ENCODE measurements around the gene KRTAP4-16. TPM values are rescaled to one million over a fixed set of nuclear protein-coding genes. Genes with fewer than 3 reads are reported as not detected.

Gene KRTAP4-16
- total RNA-seq, 6 experiments from 2014 or later = not detected

- no peak for DNase-seq
- ATAC-seq = no peak
- intact Hi-C loops (cut with DNase I) = no loop called here
- no peaks in the 10 kb centered on the region for H3K27me3 ChIP-seq
- no peaks in the 10 kb centered on the region for H3K9me3 ChIP-seq
- H3K4me3 ChIP-seq = no peak overlapping the region
- no peaks in the 10 kb centered on the region for H3K36me3 ChIP-seq
- TF ChIP-seq POLR2A (IDR thresholded peaks at IDR 0.05) (no peak), CTCF (IDR thresholded peaks at IDR 0.05) (no peak)
- no peak overlapping the region for H3K27ac ChIP-seq
- no peaks in the 10 kb centered on the region for H3K4me1 ChIP-seq
Measured at GRCh38 chr17:41076788-41077187, 25.2 kb downstream of the KRTAP4-16 start.

GRCh38 chr17:41073676-41074075 is 28.3 kb downstream of the KRTAP4-16 start:
- no peak for TF ChIP-seq CTCF (IDR thresholded peaks at IDR 0.05)
- TF ChIP-seq POLR2A (IDR thresholded peaks at IDR 0.05) = no peak
- Histone ChIP-seq H3K27ac (no peak overlapping the region), H3K4me3 (no peak overlapping the region), H3K27me3 (no peaks in the 10 kb centered on the region), H3K9me3 (no peaks in the 10 kb centered on the region), H3K36me3 (no peaks in the 10 kb centered on the region), H3K4me1 (no peaks in the 10 kb centered on the region)
- ATAC-seq (no peak), DNase-seq (no peak)
- WGBS (ENCODE audit: insufficient coverage, low coverage, low lambda C conversion rate, missing lambda C conversion rate) = 73% methylated on average over 2 of the region's 2 CpGs
- intact Hi-C loops (cut with DNase I) = no loop called here

GRCh38 chr17:41071606-41072360 is 30.2 kb downstream of the KRTAP4-16 start:
- Histone ChIP-seq H3K27me3 (no peaks in the 10 kb centered on the region), H3K36me3 (no peaks in the 10 kb centered on the region), H3K27ac (no peak overlapping the region), H3K4me1 (no peaks in the 10 kb centered on the region), H3K4me3 (no peak overlapping the region), H3K9me3 (no peaks in the 10 kb centered on the region)
- intact Hi-C loops (cut with DNase I) = no loop called here
- TF ChIP-seq CTCF (IDR thresholded peaks at IDR 0.05) (no peak), POLR2A (IDR thresholded peaks at IDR 0.05) (no peak)
- ATAC-seq = no peak
- DNase-seq = no peak
- 67% methylated on average over 5 of the region's 5 CpGs for WGBS (ENCODE audit: insufficient coverage, low coverage, low lambda C conversion rate, missing lambda C conversion rate)

GRCh38 chr17:41069031-41069430 is 33.0 kb downstream of the KRTAP4-16 start:
- 54% methylated on average over 3 of the region's 3 CpGs for WGBS (ENCODE audit: insufficient coverage, low coverage, low lambda C conversion rate, missing lambda C conversion rate)
- DNase-seq (no peak), ATAC-seq (no peak)
- H3K27ac ChIP-seq = no peak overlapping the region
- TF ChIP-seq POLR2A (IDR thresholded peaks at IDR 0.05) = no peak
- TF ChIP-seq CTCF (IDR thresholded peaks at IDR 0.05) = no peak
- intact Hi-C loops (cut with DNase I) = no loop called here
- no peaks in the 10 kb centered on the region for H3K27me3 ChIP-seq
- no peaks in the 10 kb centered on the region for H3K4me1 ChIP-seq
- no peak overlapping the region for H3K4me3 ChIP-seq
- no peaks in the 10 kb centered on the region for H3K36me3 ChIP-seq
- H3K9me3 ChIP-seq = no peaks in the 10 kb centered on the region

GRCh38 chr17:41067281-41067680 is 34.7 kb downstream of the KRTAP4-16 start:
- no peaks in the 10 kb centered on the region for H3K9me3 ChIP-seq
- no peak for ATAC-seq
- no peak for TF ChIP-seq POLR2A (IDR thresholded peaks at IDR 0.05)
- TF ChIP-seq CTCF (IDR thresholded peaks at IDR 0.05) = no peak

More at GRCh38 chr17:41067281-41067680, 34.7 kb downstream of the KRTAP4-16 start:
- intact Hi-C loops (cut with DNase I) = no loop called here
- Histone ChIP-seq H3K27ac (no peak overlapping the region), H3K27me3 (peaks cover 0 to 1% of the 10 kb centered on the region in 2 donors), H3K36me3 (no peaks in the 10 kb centered on the region), H3K4me3 (no peak overlapping the region), H3K4me1 (no peaks in the 10 kb centered on the region)
- DNase-seq = no peak
